HG03439 (cell line): Measurements from ENCODE around the gene TMED6.
"Not testable (repeated sequence)": the region's sequence is repeated elsewhere in the genome, so short reads cannot be mapped to it uniquely, and the experiment has no call there.

Experiments
- ATAC-seq: cut with Tn5 transposase; IDR thresholded peaks from one replicate; pipeline ENCODE4 v1.9.1; 2021; ENCODE audit warnings: mild to moderate bottlenecking, moderate library complexity; ENCODE audit not compliant: unreplicated experiment

The TMED6 gene

DNA sequence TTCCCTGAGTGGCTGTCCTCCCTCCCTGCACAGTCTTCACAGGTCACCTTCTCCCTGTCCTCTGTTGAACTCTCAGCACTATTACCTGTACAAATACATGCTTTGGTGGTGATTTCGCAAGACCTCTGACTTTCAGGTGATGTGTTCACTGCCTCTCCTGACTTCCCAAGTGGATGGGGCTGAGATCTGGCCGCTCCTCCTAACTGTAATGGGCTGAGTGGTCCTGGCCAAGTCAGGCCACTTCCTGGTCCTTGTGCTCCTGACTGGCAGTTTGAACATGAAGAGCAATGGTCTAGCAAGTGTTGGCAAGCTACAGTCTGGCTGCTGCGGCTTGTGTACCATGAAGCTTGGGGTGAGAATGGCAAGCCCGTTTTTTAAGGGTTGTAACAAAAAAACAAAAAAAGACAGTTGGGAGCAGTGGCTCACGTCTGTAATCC, 11.7 kb upstream of the TMED6 start:
- no peak for ATAC-seq

DNA sequence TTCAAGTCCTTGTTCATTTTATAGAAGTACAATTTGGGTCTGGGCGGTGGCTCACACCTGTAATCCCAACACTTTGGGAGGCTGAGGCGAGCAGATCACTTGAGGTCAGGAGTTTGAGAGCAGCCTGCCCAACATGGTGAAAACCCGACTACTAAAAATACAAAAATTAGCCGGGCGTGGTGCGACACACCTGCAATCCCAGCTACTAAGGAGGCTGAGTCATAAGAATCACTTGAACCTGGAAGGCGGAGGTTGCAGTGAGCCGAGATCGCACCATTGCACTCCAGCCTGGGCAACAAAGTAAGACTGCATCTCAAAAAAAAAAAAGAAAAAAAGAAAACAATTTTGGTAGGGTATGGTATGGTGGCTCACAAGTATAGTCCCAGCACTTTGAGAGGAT, 8.5 kb upstream of the TMED6 start:
- ATAC-seq = not testable (repeated sequence)

DNA sequence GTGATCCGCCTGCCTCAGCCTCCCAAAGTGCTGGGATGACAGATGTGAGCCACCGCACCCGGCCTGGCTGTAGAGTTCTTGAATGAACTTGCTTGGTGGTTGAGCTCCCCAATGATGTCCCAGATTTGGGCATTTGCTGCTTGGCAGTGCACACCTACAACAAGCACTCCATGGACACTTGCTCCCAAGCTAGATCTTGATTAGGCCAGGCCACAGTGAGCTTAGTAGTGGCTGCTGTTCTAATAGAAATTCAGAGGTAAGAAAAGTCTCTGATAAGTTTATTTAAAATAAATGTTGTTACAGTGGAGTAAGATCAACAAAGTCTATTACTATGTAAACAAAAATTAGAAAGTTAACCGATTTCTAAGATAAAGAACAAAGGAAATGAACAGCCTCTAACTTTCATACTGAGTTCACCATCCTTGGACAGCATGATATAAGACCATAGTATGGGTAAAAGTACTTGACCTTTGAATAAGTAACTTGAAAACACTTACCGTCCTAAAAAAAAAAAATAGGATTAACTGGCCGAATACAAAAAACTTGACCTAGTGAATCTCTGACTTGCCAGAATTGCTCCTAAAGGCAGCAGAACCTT, 951 bp downstream of the TMED6 start:
- ATAC-seq = no peak

DNA sequence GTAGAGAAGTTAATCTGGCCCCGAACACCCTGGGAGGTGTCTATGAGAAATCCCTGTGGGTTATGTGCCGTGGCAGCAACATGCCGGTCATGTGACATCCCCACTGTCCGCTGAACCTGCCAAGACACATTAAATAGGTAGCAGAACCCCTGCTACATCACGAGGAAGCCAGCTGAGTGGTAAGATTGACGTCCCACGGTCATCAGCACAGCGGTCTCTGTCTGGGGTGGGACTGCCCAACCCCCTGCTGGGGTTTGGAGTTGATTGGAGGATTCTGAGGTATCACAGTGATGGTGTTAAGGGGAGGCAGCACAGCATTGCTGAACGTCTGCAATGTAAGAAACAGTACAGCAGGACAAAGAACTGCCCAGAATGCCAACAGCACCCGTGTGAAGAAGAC, 2.0 kb downstream of the TMED6 start:
- ATAC-seq = no peak

DNA sequence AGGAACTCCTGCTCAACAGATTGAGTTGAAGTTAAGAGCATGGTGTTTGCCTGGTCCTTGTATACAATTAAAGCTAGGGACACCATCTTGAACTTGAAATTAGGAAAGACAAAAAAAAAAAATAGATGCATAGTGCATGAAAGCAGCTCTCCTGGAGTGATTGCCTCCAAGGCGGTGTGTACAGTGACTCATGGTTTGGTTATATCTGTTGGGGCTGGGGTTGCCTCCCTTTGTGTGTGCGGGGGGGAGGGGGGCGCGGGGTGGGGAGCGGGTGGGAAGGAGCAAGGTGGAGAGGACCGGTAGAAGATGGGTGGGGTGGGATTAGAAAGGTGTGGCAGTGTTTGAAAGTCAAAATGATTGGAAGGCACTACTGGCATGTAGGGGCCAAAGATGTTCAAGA, 3.4 kb downstream of the TMED6 start:
- no peak for ATAC-seq

DNA sequence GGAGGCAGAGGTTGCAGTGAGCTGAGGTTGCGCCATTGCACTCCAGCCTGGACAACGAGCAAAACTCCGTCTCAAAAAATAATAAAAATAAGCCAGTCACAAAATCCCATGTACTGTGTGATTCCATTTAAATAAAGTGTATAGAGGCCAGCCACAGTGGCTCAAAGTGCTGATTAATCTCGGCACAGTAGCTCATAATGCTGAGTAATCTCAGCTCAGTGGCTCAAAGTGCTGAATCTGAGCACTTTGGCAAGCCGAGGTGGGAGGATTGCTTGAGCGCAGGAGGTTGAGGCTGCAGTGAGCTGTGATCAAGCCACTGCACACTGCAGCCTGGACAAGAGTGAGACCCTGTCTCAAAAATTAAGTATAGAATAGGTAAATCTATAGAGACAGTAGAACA, 4.9 kb downstream of the TMED6 start:
- no peak for ATAC-seq

DNA sequence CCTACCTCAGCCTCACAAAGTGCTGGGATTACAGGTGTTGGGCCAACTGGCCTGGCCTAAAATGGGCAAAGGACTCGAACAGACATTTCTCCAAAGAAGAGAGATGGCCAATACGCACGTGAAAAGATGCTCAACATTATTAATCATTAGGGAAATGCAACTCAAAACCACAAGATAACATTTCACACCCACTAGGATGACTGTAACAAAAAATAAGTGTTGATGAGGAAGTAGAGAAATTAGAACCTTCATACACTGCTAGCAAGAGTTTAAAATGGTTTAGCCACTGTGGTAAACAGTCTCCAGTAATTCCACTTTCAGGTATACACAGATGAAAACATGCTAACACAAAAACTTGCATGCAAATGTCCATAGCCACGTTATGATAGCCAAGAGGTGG, 5.7 kb downstream of the TMED6 start:
- ATAC-seq = no peak

DNA sequence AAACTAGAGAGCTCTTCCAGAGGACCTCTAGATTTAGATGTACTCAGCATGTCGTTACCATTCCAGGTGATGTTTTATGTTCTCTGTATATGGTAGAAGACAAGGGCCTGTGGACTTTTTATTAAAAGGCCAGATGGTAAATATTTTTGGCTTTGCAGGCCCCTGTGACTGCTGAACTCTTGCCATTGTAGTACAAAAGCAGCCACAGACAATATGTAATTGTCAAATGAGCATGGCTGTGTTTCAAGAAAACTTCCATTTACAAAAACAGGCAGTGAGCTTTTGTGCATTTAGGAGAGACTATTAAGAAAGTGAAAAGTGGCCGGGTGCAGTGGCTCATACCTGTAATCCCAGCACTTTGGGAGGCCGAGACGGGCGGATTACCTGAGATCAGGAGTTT, 7.4 kb downstream of the TMED6 start:
- no peak for ATAC-seq

DNA sequence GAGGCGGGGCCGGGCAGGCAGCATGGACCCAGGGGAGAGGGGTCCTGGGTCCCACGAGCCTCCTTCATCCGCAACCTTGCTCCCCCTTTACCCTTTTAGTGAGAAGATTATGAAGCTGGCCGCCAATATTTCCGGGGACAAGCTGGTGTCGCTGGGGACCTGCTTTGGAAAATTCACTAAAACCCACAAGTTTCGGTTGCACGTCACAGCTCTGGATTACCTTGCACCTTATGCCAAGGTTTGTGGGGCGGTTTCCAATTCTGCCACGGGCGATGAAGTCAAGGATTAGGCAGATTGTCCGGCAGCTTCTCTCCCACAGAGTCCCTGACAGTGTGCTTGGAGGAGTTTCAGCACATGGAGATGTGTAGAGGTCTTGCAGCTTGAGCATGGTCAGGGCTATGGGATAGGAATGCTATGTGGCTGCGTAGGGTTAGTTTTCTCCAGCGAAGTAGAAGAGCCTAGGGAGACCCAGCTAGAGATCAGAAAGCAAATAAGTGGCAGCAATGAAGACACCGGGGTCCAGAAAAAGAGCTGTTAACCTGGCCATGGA, 11.4 kb downstream of the TMED6 start:
- peak; percentile 7 for ATAC-seq

DNA sequence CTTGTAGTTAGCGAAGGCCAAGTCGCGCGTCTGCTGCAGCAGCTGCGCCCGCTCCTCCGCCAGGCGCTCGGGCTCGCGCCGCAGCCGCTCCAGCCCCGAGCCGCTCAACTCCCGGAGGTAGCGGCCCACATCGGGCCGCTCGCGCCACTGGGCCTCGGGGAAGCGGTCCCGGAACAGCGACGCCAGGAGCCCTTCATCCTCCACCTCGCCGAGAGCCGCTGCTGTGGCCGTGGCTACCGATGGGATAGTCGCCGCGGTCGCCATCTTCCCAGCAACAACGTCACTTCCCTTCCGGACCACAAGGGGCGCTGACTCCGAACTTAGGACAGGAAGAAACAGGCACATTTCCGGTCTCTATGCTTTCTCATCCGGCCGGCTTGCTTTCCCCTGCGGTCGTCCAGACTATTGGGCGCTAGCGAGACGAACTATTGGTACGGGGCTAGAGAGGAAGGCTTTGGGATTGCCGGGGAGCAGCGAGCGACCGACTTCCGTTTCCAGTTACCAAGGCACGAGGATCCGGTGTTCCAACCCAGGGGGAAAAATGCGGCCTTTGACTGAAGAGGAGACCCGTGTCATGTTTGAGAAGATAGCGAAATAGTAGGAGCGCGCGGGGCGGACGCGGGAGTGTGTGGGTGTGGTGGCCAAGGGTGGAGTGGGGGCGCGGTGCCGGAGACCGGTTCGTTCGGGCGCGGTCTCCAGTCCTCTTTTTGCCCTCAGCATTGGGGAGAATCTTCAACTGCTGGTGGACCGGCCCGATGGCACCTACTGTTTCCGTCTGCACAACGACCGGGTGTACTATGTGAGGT, 12.1 kb downstream of the TMED6 start, which contains the start of the genes COG8 and NIP7:
Gene COG8, minus strand, starts transcription at position 276 of the 806 bp plus-strand sequence. Its CDS starts 12 bp downstream, at position 264.
Gene NIP7, plus strand, starts transcription at position 484 of the 806 bp plus-strand sequence. Its CDS starts 58 bp downstream, at position 542.
- peak; percentile 90 for ATAC-seq

DNA sequence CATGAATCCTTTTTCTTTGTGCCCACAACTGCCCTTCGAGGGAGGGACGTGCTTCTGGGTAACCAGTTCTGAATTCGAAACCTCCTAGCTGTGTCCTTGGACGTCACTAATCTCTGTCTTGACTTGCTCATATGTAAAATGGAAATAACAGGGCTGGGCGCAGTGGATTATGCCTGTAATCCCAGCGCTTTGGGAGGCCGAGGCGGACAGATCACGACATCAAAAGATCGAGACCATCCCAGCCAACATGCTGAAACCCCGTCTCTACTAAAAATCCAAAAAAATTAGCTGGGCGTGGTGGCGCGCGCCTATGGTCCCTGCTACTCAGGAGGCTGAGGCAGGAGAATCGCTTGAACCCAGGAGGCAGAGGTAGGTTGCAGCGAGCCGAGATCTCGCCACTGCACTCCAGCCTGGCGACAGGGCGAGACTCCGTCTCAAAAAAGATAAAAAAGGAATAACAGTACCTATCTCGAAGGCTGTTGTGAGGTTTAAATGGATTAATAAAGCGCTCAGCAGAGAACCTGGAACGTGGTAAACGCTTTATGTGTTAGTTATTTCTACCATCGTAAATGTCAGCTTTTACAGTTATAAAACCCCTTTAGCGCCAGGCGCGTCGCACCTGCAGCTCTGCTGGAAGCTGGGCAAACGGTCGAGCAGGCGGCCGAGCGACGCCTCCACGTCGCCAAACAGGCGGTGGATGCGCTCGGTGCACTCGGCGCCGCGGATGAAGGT, 12.9 kb downstream of the TMED6 start:
- ATAC-seq = peak; percentile 1

DNA sequence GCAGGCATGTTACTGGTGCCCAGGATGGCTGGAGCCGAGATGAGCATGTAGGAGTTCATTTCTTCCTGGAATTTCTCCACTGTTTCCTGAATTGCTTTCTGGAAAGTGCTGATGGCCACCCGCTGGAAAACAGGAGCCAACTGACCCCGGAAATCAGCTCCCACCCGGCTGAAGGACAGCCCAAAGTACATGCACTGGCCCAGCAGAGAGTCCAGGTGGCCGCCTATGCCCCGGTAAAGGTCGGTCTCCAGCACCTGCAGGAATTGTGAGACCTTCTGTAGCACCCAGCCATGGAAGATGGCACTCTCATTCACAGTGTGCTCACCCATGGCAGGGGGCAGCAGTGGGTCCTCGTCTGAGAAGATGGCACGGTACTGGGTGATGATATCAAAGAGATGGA, 16.9 kb downstream of the TMED6 start:
- ATAC-seq = no peak

DNA sequence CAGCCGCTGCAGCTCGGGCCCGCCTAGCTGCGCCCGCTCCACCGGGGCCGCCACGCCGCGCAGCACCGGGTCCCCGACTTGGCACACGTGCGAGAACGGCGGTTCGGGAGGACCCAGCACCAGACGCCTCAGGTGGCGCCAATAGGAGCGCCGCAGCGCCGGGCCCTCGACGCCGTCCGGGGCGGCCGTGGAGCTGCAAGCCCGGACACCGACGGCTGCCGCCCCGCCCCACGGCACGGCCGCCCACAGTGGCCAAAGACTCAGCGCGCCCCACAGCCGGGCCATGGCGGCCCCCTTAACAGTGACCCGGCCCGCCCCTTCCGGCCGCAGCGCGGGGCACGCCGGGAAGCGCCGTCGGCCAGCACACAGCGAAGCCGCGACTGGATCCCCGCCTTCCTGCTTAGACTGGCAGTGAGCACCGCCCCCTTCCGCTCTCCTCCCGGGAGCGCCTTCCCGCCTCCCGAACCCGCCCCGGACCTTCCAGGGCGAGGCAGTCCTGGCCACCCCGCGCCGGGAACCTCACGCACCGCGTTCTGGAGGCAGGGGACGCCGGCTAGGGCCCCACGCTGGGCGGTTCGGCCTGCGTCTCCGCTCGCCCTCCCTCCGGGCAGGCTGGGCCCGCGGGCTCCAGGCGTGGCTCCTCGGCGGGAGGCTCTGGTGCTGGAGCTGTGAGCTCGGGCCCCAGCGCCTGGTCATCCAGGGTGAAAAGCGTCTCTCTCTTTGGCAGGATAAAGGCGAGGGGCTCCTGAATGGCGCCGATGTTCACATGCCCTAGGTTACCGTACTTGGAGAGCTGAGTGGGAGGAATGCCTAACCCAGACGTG, 21.1 kb downstream of the TMED6 start, which contains the start of gene PDF:
Gene PDF, minus strand, starts transcription at position 303 of the 824 bp plus-strand sequence. Its CDS starts 18 bp downstream, at position 285.
- ATAC-seq = peak; percentile 87

DNA sequence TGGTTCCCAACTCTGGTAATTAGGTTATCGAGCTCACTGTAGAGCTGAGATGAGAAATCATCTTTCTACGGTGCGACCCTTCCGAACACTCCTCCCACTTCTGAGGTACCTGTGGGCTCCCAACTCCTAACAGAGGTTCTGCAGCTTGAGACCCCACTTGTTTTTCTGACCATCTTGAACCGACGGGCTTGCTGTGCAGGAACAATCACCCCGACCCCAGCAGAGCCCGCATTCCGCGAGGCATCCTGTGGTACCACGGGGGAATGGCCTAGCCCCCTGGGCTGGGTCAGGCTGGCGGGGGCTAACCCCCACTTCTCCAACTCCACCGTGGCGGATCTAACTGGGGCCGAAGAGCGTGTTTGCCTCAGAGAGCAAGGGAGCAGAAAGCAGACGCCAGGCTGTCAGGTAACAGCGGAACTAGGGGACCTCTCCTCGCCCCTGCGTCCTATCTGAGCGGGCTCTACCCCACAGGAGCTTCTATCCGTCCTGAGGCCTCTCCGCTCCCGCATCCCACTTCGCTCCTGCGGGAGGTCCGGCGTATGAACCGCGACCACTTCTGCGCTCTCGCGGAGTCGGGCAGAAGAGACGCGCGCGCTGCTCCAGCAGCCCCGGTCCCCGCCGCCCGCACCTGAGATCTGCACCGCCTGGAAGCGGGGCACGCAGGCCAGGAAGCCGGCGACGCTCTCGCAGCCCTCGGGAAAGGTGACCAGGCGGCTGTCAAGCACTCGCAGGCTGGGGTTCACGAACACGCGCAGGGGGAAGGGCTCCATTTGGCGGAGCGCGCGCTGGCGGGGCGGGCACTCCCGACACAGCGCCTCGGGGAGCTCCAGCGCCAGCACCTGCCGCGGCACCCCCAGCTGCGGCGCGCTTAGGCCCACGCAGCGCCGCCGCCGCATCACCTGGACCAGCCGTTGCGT, 22.0 kb downstream of the TMED6 start:
- peak; percentile 2 for ATAC-seq

DNA sequence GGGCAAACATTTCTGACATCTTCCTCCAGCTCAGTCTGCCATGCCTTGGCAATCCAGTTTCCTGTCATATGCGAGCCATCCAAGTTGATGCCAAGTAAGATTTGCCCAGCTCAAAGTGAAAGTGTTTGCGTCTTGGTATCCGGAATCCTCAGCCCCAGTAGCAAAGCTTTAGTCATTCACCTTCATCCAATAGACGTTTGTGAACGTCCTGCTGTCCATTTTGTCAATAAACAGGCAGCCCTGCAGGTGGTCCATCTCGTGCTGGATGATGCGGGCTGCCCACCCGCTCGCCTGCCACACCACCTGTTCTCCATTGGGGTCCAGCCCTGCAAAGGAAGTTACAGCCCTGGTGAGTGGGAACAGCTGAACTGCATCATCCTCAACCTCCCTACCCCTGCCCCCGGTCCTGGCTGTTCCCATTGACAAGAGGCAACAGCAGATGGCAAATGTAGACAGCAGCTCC, 22.7 kb downstream of the TMED6 start:
- no peak for ATAC-seq

DNA sequence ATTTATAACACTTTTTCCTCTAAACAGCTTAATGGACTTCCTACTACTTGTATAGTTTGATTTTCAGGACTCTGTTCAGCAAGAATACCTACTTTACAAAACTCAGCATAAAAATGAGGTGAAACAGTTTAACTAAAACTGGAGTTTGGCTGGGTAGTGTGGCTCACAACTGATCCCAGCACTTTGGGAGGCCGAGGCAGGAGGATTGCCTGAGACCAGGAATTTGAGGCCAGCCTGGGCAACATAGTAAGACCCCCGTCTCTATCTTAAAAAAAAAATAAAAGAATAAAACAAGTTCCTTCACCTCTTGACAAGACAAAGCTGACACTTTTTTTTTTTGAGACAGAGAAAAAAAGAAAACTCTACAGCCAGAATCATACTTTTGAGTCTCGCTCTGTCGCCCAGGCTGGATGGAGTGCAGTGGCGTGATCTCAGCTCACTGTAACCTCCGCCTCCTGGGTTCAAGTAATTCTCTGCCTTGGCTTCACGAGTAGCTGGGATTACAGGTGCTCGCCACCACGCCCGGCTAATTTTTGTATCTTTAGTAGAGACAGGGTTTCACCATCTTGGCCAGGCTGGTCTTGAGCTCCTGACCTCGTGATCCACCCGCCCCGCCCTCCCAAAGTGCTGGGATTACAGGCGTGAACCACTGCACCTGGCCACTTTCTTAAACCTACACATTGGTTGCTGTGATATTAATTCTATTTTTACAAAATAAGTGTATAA, 23.8 kb downstream of the TMED6 start:
- no peak for ATAC-seq

DNA sequence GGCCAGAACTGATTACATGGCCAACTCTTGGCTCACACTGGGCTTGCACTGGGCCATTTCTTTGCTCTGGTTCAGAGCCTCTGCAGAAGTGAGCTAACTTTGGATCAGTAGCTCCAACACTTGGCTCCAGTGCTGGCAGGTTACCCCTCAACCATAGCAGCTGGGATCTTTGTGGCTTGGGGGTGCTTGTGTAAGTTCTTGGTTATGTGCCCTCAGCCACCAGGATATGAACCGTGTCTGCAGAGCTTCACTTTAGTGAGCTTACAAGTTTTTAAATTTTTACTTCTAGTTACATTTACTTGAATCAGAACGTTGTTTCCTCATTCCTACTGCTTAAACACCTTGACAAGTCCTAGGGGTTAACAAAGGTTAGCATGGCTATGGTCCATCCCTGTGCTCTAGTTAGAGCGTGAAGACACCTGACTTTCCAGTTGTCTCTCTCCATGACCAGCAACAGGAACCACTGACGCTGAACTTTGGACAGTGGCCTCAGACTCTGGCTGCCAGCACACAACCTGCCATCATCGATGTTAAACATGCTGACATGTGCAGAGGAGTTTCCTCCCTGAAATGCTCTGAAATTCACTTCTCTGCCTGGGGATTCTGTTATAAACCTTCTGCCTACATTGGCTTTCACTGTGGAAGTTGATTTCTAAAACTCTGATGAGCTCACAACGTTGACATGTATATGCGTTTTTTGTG, 25.3 kb downstream of the TMED6 start:
- ATAC-seq = no peak

DNA sequence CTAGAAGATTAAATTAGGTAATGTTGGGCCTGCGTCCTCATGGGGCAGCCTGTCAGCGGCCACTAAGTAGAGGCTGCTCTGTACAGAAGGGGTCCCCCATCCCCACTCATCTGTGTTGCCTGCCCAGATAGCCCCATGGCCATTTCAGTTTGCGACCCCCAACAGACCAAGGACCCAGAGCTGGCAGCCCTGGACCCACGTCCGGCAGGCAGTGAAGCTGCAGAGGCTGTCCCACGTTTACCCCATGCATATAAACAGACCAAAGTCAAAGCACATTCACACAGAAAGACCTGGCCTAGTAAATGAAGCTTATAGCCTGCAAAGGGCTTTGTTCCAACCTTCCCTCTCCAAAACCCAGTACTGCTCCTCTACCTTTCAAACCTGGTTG, 25.8 kb downstream of the TMED6 start:
- no peak for ATAC-seq
